Gastroesophageal sphincter (tissue), 4 donors: ENCODE results near the gene TECPR2. TPM values are rescaled to one million over a fixed set of nuclear protein-coding genes. Genes with fewer than 3 reads are reported as not detected.

ENCODE experiments used
- ATAC-seq: fragments of 150-250 bp; one replicate; pipeline ENCODE4 v1.9.1; 2016; ENCODE audit warnings: mild to moderate bottlenecking, moderate library complexity
- H3K27ac ChIP-seq, 4 donors: fragments of 200-600 bp; sonication (generic) in 3 of 4; 1 replicate in 3 of 4; 2 replicates in 1 of 4; pipeline ENCODE4 v1.5.1; 2016 to 2019
- H3K27me3 ChIP-seq: fragments of 200-600 bp; sonication (generic); one replicate; pipeline ENCODE4 v1.5.1; 2019
- H3K36me3 ChIP-seq, 2 donors: fragments of 200-600 bp; sonication (generic); one replicate each; pipeline ENCODE4 v1.5.1; 2019; ENCODE audit warnings: control low read depth in 1 of 2
- H3K4me1 ChIP-seq, 3 donors: fragments of 200-600 bp; sonication (generic); 1 replicate in 2 of 3; 2 replicates in 1 of 3; pipeline ENCODE4 v1.5.1; 2016 to 2019; ENCODE audit warnings: control low read depth in 2 of 3
- H3K4me3 ChIP-seq, 2 donors: fragments of 200-600 bp; sonication (generic); one replicate each; pipeline ENCODE4 v1.5.1; 2019; ENCODE audit warnings: mild to moderate bottlenecking in 1 of 2, moderate library complexity in 1 of 2
- H3K9me3 ChIP-seq, 3 donors: fragments of 200-600 bp; sonication (generic); one replicate each; pipeline ENCODE4 v1.5.1; 2017 to 2019; ENCODE audit warnings: control low read depth in 2 of 3
- CTCF ChIP-seq, 4 experiments: fragments of 200-600 bp in 2 of 4; fragments of 450-650 bp in 2 of 4; sonication (generic) in 1 of 4; IDR thresholded peaks; one replicate each; pipeline ENCODE4 v1.5.1; 2017 to 2019; ENCODE audit warnings: antibody characterized with exemption in 4 of 4, mild to moderate bottlenecking in 2 of 4, moderate library complexity in 2 of 4
- EP300 ChIP-seq: sonication (generic); formaldehyde crosslinking; IDR thresholded peaks from one replicate; pipeline ENCODE4 v1.6.1; 2017; ENCODE audit warnings: antibody characterized with exemption, mild to moderate bottlenecking
- POLR2A ChIP-seq, 2 donors: fragments of 450-650 bp; IDR thresholded peaks; one replicate each; pipeline ENCODE4 v1.6.1; 2017; ENCODE audit warnings: antibody characterized with exemption in 2 of 2, mild to moderate bottlenecking in 2 of 2, moderate library complexity in 1 of 2
- POLR2AphosphoS5 ChIP-seq: sonication (generic); formaldehyde crosslinking; IDR thresholded peaks from one replicate; pipeline ENCODE4 v1.6.1; 2017; ENCODE audit warnings: antibody characterized with exemption
- WGBS, 2 donors: methylation state at CpG; one replicate each; pipeline ENCODE4 v1.1.5; 2018; ENCODE audit warnings: low coverage in 1 of 2; 5-methylcytosine and 5-hydroxymethylcytosine counted together
- total RNA-seq, 4 donors: library from RNA; depleted of rRNA; stranded (reverse); fragments of >200 nt; gene quantifications; one replicate each; pipeline ENCODE4 v1.1.0, GENCODE V29; 2016

TECPR2 gene
- total RNA-seq, 4 donors from 2014 or later, result 26.0 to 57.2 (median 30.5) TPM

DNA sequence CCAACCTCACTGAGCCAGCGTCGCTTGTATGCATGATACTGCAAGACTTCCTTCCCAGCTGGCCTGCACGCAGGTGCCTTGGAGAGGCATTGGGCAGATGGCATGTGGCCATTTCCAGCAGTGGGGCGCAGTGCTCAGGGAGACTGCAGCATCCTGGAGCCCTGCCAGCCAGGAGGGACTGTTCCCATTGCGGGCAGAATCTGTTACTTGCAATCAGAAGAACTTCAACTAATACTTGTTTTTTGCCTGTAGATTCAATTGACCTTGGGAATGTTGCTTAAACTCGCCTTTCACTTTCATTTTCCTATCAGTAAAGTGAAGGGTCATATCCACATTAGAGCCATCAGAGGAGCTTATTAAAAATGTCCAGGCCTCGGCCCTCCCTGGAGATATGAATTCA, 117.0 kb downstream of the TECPR2 start:
- Histone ChIP-seq H3K4me1 (peaks cover 0 to 14% (median 0%) of the 10 kb centered on the region in 3 donors), H3K27ac (no peak overlapping the region), H3K9me3 (peaks cover 0 to 5% (median 0%) of the 10 kb centered on the region in 3 donors), H3K4me3 (peak overlapping the region in 1 of 2 donors; percentile 12), H3K27me3 (no peaks in the 10 kb centered on the region), H3K36me3 (peaks cover 0 to 15% of the 10 kb centered on the region in 2 donors)
- WGBS, 2 donors, result 54 to 90% methylated on average over 2 to 7 of the region's 7 CpGs
- TF ChIP-seq EP300 (no peak), CTCF (IDR thresholded peaks at IDR 0.05) (no peak), POLR2A (IDR thresholded peaks at IDR 0.05) (no peak), POLR2AphosphoS5 (no peak)
- no peak for ATAC-seq

GRCh38 chr14:102481371-102481770, 118.6 kb downstream of the TECPR2 start:
- Histone ChIP-seq H3K4me3 (no peak overlapping the region), H3K27ac (no peak overlapping the region), H3K36me3 (peaks cover 0 to 17% of the 10 kb centered on the region in 2 donors), H3K9me3 (peaks cover 0 to 5% (median 0%) of the 10 kb centered on the region in 3 donors), H3K27me3 (no peaks in the 10 kb centered on the region), H3K4me1 (peaks cover 0 to 9% (median 0%) of the 10 kb centered on the region in 3 donors)
- no peak for TF ChIP-seq POLR2AphosphoS5
- TF ChIP-seq EP300, result no peak
- TF ChIP-seq CTCF (IDR thresholded peaks at IDR 0.05), result no peak
- TF ChIP-seq POLR2A (IDR thresholded peaks at IDR 0.05), result no peak
- WGBS, 2 donors, result 83 to 96% methylated on average over 4 of the region's 4 CpGs
- no peak for ATAC-seq

- Histone ChIP-seq H3K27ac (no peak overlapping the region), H3K4me1 (peaks cover 0 to 10% (median 0%) of the 10 kb centered on the region in 3 donors), H3K27me3 (no peaks in the 10 kb centered on the region), H3K4me3 (no peak overlapping the region), H3K9me3 (peaks cover 0 to 5% (median 0%) of the 10 kb centered on the region in 3 donors), H3K36me3 (peaks cover 0 to 21% of the 10 kb centered on the region in 2 donors)
- 96 to 100% methylated on average over 4 to 7 of the region's 8 CpGs for WGBS, 2 donors
- no peak for ATAC-seq
- TF ChIP-seq POLR2AphosphoS5, result no peak
- no peak for TF ChIP-seq CTCF (IDR thresholded peaks at IDR 0.05)
Measured at GRCh38 chr14:102481791-102482238, 119.1 kb downstream of the TECPR2 start.

- Histone ChIP-seq H3K27me3 (no peaks in the 10 kb centered on the region), H3K4me3 (no peak overlapping the region), H3K9me3 (peaks cover 0 to 5% (median 0%) of the 10 kb centered on the region in 3 donors), H3K27ac (no peak overlapping the region), H3K36me3 (peaks cover 0 to 23% of the 10 kb centered on the region in 2 donors), H3K4me1 (peaks cover 0 to 13% (median 0%) of the 10 kb centered on the region in 3 donors)
- TF ChIP-seq CTCF (IDR thresholded peaks at IDR 0.05) (no peak), POLR2AphosphoS5 (no peak), EP300 (no peak), POLR2A (IDR thresholded peaks at IDR 0.05) (no peak)
- no peak for ATAC-seq
- 100% methylated on average over 1 of the region's 5 CpGs; no CpG with 5 or more reads in 1 of the 2 donors for WGBS, 2 donors
Measured at GRCh38 chr14:102484316-102484715, 121.6 kb downstream of the TECPR2 start.

- Histone ChIP-seq H3K9me3 (peaks cover 0 to 5% (median 0%) of the 10 kb centered on the region in 3 donors), H3K27ac (no peak overlapping the region), H3K4me1 (peaks cover 0 to 6% (median 0%) of the 10 kb centered on the region in 3 donors), H3K36me3 (peaks cover 0 to 23% of the 10 kb centered on the region in 2 donors), H3K4me3 (no peak overlapping the region), H3K27me3 (no peaks in the 10 kb centered on the region)
- ATAC-seq, result no peak
- WGBS, 2 donors, result 73% methylated on average over 7 of the region's 11 CpGs; no CpG with 5 or more reads in 1 of the 2 donors
- no peak for TF ChIP-seq CTCF (IDR thresholded peaks at IDR 0.05)
- no peak for TF ChIP-seq POLR2A (IDR thresholded peaks at IDR 0.05)
- no peak for TF ChIP-seq POLR2AphosphoS5
- TF ChIP-seq EP300, result no peak
Measured at GRCh38 chr14:102485693-102486512, 123.2 kb downstream of the TECPR2 start.
